Neural cell (in vitro differentiated cells): Measurements from ENCODE around the gene ABHD17B.
"Not testable (repeated sequence)": the region's sequence is repeated elsewhere in the genome, so short reads cannot be mapped to it uniquely, and the experiment has no call there.

Source experiments
- CTCF ChIP-seq: fragments of 450-650 bp; IDR thresholded peaks from 2 replicates; pipeline ENCODE4 v1.5.1; 2014; ENCODE audit warnings: antibody characterized with exemption, mild to moderate bottlenecking, moderate library complexity; ENCODE audit not compliant: poor library complexity, severe bottlenecking
- EP300 ChIP-seq: fragments of 450-650 bp; conservative IDR thresholded peaks from 2 replicates; pipeline ENCODE4 v1.6.1; 2014; ENCODE audit warnings: antibody characterized with exemption, mild to moderate bottlenecking, moderate library complexity; ENCODE audit not compliant: poor library complexity, severe bottlenecking
- POLR2AphosphoS5 ChIP-seq: IDR thresholded peaks from 2 replicates; pipeline ENCODE4 v1.6.1; 2012
- RAD21 ChIP-seq: fragments of 450-650 bp; conservative IDR thresholded peaks from 2 replicates; pipeline ENCODE4 v1.6.1; 2014; ENCODE audit warnings: antibody characterized with exemption, mild to moderate bottlenecking, moderate library complexity
- SMC3 ChIP-seq: fragments of 450-650 bp; conservative IDR thresholded peaks from 2 replicates; pipeline ENCODE4 v1.6.1; 2014; ENCODE audit warnings: antibody characterized with exemption, mild to moderate bottlenecking, moderate library complexity; ENCODE audit not compliant: poor library complexity
- TAF1 ChIP-seq: IDR thresholded peaks from 2 replicates; pipeline ENCODE4 v1.6.1; 2012; ENCODE audit warnings: low read depth

DNA sequence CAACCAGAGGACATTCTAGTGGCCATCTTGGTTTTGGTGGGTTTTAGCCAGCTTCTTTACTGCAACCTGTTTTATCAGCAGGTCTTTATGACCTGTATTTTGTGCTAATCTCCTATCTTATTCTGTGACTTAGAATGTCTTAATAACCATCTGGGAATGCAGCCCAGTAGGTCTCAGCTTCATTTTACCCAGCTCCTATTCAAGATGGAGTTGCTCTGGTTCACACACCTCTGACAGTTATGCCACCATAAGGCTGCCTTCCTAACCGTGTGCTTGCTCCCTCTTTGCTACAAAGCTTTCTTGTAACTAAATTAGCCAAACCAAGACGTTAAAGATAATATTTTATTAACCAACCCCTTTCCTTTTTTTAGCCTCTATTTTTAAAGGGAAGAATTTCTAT is 43.7 kb upstream of the ABHD17B start:
- not testable (repeated sequence) for TF ChIP-seq POLR2AphosphoS5, RAD21, CTCF, EP300, SMC3, TAF1
